NCI-H446 (cell line): ENCODE data around the gene CTXND1.

Experiments
- DNase-seq, 2 experiments: peaks; one replicate each; lab custom pipeline; 2025; lab: John Stamatoyannopoulos, UW

CTXND1 gene

DNA sequence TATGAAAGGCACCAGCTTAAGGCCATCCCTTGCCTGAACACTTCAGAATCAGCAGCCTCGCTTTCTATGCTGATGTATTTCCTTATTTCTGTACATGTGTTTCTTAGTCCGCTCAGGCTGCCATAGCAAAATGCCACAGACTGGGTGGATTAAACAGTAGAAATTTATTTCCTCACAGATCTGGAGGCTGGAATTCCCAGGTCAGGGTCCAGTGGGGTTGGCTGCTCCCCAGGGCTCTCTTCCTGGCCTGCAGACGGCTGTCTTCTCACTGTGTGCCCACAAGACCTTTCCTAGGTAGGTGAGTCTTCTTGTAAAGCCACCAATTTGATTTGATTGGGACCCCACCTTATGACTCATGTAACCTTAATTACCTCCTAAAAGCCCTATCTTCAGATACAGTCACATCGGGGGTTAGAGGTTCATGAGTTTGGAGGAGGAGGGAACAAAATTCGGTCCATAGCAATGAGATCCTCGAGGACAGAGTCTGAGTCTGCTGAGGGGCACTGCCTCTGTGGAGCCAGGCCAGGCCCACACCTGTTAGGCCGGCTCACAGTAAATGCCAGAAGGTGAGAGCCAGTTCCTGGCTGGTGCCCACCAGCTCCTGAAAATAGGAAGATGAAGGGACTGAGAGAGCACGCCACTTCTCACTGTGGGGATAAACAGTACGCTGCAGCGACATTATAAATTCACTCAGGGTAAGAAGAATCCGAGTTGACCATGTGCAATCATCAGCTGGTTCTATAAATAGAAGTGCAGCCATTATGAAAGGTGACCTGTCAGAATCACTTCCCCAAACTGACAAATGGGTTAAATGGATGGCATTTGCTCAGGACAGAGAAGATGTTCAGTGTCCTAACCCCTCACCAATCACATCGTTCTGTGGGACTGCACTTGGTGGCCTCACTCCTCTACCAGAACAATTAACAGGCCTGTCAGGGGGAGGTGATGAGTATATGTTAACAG, 41.1 kb downstream of the CTXND1 start:
- no peak for DNase-seq

DNA sequence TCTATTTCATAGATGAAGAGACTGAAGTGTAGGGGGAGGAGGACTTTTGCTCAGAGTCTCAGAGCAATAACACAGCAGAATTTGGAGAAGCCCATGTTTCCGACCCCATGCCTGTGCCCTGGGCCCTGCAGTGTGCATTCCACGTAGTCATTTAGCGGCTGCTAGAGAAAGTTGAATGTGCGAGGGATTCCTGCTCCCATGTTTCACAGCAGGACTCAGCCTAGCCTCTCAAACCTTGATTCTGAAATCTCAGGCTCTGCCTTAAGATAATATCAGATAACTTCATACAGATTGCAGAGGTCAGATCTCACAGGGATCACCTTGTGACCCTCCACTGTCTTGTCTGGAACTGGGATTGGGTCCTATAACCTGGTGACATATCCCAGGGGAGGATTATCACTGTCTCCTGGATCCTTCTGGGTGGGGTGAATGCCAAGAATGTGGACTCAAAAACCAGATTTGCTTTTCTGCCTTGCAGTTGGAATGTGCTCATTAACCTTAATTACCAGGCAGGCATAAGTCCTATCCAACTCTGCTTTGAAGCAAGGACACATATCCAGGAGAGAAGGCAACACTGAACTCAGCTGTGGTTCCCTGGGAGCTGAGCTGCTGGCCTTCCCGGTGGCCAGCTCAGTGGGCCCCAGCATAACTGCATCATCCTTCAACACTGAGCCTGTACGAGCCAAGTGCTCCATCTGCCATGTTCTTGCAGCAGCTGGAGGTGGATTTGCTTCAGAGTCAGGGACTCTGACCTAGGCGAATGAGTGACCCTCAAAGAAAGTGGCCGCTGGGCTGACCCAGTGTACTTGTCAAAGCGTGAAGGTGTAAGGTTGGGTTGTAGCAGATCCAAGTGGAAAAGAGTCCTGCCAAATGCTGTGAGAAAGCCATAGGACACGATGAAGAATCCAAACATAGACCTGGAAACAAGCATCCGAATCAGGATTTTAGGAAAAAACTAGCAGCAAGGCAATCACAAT, 43.0 kb downstream of the CTXND1 start:
- DNase-seq, result peak in 1 of 2 experiments; percentile 19

DNA sequence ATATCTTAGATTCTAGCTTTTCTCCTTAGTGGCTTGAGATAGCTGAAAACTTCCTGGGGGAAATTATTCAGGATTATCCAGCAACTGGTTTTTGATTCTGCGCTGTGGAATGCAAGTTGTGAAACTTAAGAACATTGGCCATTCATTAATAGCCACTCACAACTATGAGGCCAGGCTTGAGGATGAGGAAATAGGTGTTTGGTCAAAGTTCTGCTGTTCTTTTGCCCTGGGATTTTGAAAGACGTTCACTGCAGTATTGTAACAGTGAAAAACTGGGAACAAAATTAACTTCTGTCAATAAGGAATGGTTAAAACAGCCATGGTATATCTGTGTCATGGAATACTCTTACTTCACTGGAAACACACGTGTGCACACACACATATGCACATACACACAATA, 44.1 kb downstream of the CTXND1 start:
- DNase-seq, result no peak

DNA sequence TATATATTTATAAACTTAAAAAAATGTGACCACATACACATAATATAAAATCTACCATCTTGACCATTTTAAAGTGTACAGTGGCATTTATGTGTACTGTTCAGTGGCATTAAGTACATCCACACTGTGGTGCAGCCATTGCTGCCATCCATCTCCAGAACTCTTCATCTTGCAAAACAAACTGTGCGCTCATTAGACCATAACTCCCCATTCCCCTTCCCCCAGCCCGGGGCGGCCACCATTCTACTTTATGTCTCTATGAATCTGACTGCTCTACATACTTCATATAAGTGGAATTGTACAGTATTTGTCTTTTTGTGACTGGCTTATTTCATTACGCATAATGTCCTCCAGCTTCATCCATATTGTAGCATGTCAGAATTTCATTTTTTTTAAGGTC, 47.8 kb downstream of the CTXND1 start:
- DNase-seq, result no peak

DNA sequence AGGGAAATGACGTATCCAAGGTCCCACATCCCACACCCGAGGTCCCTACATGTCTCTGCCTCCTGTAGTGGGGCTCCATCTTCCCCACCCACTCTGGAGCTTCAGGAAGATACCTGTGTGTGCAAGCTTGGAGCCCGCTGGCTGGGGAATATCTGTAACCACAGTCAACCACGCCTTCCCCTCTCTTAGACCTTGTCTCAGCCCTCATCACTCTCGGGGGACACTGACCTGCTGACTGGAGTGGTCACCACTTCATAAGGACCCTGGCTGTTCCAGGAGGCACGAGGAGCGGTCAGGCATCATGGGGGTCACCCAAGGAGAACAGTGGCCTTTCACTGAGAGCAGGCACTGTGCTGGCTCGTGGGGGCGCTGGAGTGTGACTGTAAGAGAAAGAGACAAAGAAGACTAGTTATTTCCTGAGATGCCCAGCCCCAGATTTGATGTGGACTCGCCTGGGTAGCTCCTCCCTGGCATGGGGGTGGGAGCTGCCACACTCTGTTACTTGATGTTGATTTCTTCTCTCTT, 48.6 kb downstream of the CTXND1 start:
- no peak for DNase-seq

DNA sequence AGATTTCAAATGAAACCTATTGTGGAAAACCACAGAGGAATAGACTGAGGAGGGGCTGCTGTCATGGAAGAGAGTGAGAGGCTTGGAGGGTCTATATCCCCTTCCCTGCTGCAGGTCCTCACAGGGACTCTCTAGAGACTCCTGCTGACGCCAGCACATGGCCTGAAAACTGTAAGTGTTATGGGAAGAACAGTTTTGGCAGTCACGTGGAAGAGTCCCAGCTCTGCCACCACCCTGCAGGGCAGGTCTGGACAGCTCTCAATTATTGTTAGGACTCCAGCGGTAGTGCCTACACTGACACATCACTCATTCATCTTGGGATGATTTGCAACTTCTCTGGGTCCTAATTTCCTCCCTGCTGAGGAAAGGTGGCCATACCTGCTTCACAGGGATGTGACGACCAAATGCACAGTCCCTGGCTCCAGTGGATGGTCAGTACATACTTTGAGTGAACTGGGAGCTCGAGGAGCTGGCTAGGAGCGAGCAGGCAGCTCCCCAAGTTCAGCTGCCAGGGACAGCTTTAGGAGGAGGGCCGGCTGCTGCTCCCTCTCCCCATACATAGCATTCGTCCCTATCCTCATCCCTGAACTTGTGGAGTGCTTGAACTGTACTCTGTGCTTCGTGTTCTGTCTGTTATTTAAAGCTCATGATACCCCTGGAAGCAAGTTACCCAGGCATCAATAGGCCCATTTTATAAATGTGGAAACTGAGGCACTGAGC, 49.2 kb downstream of the CTXND1 start:
- DNase-seq, result no peak

DNA sequence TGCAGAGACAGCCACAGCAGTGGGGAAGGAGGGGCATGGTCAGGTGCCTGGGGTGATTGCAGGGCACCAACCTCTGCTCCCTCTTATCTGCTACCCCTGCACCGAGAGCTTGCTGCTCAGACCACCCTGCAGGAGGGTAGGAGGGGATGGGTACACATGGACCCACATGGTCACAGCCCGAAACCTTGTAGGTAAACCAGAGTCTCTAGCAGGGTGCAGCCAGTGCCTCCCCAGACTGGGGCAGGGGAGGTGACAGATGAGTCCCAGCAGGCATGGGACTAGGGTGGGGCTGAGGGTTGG, 50.0 kb downstream of the CTXND1 start:
- no peak for DNase-seq

DNA sequence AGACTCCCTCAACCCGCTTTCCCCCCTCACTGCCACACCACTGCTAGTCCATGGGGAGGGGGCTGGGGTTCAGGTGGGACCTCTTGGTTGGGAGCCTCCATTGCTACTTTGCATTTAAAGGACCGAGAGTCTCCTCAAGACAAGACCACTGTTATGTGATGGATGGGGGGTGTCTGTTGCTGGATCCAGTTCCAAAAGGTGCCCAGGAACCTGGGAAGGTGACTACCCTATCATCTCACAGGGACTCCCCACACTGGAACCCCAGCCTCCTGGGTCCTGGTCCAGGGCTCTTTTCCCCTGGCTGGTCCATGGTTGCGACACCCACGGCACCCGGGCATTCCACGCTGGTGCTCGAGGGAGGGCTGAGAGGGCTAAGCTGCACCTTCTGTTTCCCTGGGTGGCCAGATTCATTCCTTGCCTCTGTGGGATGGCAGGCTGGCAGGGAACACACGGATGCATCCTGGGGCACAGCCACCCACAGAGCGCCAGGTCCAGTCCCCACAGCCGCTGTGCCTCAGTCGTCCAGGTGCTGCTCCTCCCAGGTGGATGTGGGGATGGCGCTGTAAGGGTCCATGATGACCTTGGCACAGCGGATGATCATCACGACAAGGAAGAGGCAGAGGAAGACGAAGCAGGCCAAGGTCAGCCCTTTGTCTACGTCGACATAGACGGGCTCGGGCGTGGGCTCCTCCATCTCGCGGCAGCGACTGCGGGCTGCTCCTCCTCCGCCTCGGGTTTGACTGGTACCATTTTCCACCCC, 50.6 kb downstream of the CTXND1 start:
- no peak for DNase-seq

DNA sequence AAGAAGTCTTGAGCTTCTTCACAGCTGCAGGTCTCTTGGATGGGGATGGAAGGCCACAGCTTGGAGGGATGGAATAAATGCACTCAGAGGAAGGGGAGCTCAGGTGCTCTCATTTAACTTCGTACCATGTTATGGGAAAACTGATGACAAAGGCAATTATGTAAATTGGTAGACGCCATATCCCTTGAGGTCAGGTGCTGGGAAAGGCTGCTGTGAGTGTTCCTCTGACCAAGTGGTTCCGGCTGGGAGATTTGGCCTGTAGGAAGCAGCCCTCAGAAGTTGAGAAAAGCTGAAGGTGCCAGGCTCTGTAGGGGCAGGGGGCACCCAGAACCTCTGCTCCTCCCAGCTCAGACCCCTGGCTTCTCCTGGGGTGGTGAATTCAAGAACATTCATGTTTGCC, 52.1 kb downstream of the CTXND1 start:
- no peak for DNase-seq

DNA sequence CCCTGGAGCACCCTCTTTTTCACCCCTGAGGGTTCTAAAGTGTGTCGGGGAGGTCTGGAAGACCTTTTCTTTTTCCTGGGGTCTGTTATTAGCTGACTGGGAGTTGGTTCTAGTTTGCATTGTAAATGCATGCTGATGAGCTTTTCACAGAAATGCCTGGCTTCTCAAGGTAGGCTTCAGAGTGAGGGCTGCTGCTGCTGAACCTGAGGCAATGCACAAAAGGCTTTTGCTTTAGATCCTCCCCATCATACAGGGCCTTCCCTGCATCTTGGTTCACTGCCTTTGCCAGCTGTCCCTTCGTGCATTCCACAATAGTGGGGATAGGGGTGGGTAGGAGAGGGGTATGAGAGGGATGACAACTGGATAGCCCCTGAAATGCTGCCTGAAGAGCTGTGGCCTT, 52.6 kb downstream of the CTXND1 start:
- no peak for DNase-seq

DNA sequence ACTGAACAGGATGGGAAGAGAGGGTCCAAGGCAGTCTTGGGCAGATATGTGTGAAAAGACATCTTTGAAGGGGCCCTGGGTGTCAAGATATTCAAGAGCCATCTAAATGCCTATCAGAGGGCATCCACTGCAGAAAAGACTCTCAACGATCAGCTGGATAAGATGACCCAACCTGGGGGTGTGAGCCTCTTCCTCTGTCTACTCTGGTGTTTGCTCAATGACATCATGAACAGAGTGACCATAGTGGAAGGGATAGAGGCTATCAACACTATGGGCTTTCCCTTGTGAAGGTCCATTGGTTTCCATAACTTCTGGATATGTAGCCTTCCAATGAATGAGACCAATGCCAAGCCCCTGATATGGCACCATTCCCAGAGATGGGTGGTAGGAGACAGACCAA, 57.1 kb downstream of the CTXND1 start:
- DNase-seq, result no peak

DNA sequence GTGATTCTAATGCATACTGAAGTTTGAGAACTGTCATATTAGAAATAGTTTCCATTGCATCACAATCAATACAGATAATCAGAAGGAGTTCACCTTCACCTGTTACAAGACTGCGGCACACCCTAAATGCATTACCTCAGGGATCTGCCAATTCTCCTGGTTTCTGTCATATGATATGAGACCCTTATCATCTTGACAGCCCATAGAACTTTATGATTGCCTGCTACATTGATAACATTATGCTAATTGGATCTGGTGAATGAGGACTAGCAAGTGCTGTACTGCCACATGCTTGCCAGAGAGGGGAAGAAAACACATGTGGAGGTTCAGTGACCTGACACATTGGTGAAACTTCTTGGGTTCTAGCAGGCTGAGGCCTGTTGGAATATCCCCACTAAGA, 57.8 kb downstream of the CTXND1 start:
- no peak for DNase-seq

DNA sequence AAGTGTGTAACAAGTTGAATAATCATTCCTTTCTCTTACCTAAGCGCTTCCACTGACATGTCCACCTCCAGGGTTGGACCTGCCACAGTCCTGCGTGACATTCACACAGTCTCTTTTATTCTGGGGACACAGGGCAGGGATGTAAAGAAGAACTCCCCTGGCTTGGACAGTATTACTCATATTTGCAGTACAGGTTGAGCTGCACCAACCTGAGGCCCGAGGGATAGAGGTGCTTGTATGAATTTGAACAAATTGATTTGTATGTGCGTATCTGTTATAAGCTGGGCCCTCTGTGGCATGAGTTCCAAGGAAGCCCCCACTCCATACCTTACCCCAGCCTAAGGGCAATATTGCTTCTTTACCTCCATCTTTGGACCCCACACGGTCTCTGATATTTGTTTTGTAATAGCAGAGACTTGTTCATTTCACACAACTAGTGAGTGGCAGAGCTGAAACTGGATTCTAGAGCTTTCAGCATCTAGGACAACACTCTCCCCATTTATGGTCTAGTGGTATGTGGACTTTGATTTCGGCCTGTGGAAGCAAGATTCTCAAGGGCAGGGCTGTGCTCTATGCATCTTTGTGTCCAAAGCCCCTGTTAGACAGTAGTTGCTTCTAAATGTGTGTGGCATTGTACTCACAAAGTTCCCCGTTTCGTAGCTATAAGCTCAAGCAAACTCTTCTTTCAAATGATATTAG, 60.0 kb downstream of the CTXND1 start:
- no peak for DNase-seq

DNA sequence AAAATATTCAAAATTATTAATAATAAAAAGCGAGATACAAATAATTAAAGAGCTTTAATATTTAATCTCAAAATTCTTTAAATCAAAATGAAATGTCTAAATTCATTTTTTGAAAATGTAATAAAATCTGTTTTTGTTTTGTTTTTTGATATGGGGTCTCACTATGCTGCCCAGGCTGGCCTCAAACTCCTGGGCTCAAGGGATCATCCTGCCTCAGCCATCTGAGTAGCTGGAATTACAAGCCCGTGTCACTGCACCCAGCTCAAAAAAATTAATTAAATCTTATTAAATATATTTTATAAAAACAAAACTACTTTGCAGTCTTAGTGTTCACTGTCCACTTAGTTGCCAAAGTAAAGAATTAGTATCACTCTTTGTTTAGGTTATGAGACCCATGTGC, 60.8 kb downstream of the CTXND1 start:
- DNase-seq, result no peak

DNA sequence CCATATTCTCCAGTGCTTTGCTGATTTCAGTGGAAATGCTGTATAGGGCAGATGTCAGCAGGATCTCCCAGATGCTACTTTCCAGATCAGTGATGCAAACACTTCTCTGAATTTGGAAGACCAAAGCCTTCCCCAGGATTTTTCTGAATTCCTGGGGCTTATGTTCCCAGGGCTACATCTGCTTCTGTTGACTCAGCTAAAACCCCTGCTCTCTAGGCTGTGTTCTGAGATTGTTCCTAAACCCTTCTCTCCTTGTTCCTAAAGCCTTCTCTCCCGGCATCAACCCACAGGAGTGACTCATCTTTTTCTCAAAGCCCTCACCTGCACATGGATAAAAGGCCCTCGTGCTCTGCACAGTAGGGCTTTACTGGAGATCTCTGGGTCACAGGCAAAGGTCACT, 63.8 kb downstream of the CTXND1 start:
- no peak for DNase-seq

DNA sequence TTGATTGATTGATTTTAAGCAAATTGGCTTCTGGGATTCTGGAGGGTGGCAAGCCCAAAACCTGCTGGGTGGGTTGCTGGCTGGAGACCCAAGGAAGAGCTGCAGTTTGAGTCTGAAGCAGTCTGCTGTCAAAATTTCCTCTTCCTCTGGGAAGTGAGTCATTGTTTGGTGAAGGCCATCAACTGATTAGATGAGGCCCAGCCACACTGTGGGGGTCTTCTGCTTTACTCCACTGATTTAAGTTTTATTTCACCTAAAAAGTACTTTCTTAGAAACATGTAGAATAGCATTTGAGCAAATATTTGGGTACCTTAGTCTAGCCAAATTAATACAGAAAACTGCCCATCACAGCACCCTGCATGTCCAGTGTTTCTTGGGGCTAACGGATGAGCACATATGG, 65.4 kb downstream of the CTXND1 start:
- no peak for DNase-seq

DNA sequence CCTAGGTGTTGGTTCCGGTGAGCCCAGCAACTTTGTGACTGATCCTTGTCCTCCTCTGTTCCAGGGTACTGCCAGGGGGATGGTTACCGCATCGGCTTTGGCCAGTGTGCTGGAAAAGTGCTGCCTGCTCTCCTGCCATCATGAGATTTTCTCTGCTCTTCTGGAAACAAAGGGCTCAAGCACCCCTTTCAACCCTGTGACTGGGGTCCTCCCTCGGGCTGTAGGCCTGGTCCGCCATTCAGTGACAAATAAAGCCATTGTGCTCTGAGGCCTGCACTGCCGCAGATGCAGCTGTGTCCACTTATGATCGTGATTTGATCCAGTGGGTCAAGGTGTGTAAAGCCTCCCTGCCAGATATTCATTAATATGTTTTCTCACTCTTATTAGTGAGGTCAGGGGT, 65.9 kb downstream of the CTXND1 start:
- DNase-seq, result no peak

DNA sequence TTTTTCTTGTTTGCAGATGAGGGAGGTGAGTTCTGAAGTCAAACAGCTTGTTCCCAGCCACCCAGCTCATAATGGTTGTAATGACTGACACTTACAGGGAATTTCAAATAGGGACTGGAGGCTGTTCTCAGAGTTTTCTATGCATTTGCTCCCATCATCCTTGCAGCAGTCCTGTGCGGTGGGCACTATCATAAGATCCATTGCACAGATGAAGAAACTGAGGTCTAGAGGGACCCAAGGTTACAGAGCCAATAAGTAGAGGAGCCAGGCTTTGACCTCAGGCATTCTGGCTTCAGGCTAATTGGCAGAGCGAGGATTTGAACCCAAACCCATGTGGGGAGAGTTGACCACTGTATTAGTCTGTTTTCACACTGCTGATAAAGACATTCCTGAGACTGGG, 66.9 kb downstream of the CTXND1 start:
- DNase-seq, result no peak

DNA sequence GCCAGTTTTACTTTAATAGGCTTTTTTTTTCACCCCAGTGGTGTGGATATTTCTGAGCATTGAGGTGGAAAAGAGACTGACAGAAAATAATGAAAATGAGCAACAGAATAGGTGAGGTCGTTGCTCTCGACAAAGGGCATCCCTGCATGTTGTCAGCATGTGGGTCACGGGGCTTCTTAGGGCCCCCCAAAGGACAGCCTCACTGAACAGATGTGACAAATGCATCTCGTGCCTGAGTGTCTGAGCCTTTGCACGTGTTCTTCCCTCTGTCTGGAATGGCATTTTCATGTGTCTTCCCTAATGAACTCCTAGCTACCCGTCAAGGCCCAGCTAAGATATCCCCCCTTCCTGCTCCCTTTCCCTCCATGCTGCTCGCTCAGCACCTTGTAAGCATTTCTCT, 67.5 kb downstream of the CTXND1 start:
- DNase-seq, result no peak

DNA sequence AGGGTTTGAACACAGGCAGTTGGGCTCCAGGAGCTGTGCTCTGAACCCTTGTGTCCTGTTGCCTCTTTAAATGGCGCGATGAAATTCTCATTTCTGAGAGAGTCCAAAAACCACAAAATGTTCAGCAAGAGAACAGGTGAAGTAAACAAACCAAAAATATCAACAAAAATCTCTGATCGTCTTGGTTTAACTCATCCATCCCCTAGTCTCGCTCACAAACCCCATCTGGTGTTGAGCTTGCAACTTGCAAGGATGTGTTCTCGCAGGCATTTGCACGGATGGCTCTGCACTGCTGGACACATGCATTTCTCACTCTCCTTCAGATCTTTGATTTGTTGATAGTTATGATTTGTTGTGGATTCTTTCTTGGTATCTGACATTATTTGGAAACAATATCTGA, 68.1 kb downstream of the CTXND1 start:
- DNase-seq, result no peak

DNA sequence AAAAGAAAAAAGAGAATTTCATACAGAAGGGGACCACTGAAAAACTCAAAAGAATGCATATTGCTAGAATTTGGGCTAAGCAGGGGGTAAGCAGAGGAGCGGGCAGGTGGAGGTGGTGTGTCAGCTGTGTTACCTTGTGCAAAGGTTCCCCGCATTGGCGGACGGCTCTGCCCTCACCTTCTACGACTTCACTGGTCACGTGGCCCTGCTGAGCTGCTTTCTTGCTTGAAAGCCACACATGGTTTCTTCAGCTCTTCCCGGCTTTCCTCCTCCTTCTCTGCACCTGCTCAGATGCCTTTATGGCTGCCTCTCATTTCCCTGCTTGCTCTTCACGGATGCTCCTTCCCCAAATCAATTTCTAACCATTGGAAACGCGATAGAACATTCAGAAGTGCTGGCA, 68.7 kb downstream of the CTXND1 start:
- DNase-seq, result no peak
